Measurements from ENCODE around the gene MALRD1.

DNA sequence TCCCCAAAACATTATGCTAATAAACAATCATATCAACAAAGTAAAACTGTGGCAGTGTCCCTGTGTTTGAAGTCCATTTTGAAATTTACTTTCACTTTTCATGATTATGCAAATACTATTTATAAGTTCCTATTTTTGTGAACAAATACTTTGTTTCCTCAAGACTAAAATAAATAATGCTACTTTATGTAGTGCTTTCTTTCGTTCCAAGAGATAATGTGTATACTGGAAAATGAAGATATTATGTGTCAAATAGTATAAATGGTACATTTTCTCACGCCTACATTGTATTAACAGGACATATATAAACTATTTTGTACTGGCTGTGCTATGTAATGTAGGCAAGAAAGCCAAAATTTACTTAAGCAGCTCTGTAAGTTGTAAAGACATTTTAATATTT lies 136.3 kb downstream of the MALRD1 start:
- TF ChIP-seq CTCF (IDR thresholded peaks at IDR 0.05) (no peak), POLR2A (IDR thresholded peaks at IDR 0.05) (no peak)
